ENCODE results near the gene CCDC158. TPM values are rescaled to one million over a fixed set of nuclear protein-coding genes. Genes with fewer than 3 reads are reported as not detected.

Gene CCDC158
- polyA plus RNA-seq, 2 of the 4 experiments (the other 2 are of a cell fraction) = 0.06 TPM; not detected in 1

- no peaks in the 10 kb centered on the region for H3K9me3 ChIP-seq
- ATAC-seq (no peak), FAIRE-seq (no peak), DNase-seq (ENCODE audit: low read depth in 1 of 2, low spot score in 1 of 2) (no peak)
- CTCF ChIA-PET = interaction anchor here (1.0 kb wide), 1 partner anchor 57 kb away, joined by 4 read pairs; no protein-coding TSS in a partner anchor
- TF ChIP-seq ZNF302 (CRISPR knock-in tag; IDR thresholded peaks at IDR 0.05) = no peak
- no peak for TF ChIP-seq HDAC2 (IDR thresholded peaks at IDR 0.05)
- TF ChIP-seq ZSCAN20 (CRISPR knock-in tag; IDR thresholded peaks at IDR 0.05) = no peak
- no peak for TF ChIP-seq POLR2A (IDR thresholded peaks at IDR 0.05; ENCODE audit: low read length)
- no peak for TF ChIP-seq MAX (IDR thresholded peaks at IDR 0.05)
- no peak for TF ChIP-seq MYC (IDR thresholded peaks at IDR 0.05; ENCODE audit: borderline replicate concordance, low read length)
- no peak for TF ChIP-seq MAFK (IDR thresholded peaks at IDR 0.05; ENCODE audit: partially characterized antibody)
- H3K4me2 ChIP-seq = no peak overlapping the region
- peaks cover 6% of the 10 kb centered on the region; the same call in 2 of the 3 replicates for H3K4me1 ChIP-seq
- H3K27ac ChIP-seq = no peak overlapping the region
- no peak overlapping the region for H3K4me3 ChIP-seq
- POLR2A ChIA-PET = no interaction called here
- WGBS (ENCODE audit: missing lambda C conversion rate) = 89% methylated on average over 3 of the region's 3 CpGs
Measured at GRCh38 chr4:76309939-76310550, 110.9 kb downstream of the CCDC158 start.

GRCh38 chr4:76308548-76308947, 112.4 kb downstream of the CCDC158 start:
- ChIA-PET CTCF (interaction anchor here (2.1 to 4.6 kb wide), 2 partner anchors 100 to 128 kb away, joined by 5 to 34 read pairs; no protein-coding TSS in a partner anchor), POLR2A (no interaction called here)
- no peak overlapping the region for H3K4me3 ChIP-seq
- H3K27ac ChIP-seq = no peak overlapping the region
- no peak overlapping the region for H3K4me2 ChIP-seq
- DNase-seq (ENCODE audit: low read depth in 1 of 2, low spot score in 1 of 2) (no peak), FAIRE-seq (no peak), ATAC-seq (no peak)
- H3K9me3 ChIP-seq = no peaks in the 10 kb centered on the region
- TF ChIP-seq ATOH8 (CRISPR knock-in tag; IDR thresholded peaks at IDR 0.05; ENCODE audit: low read depth) (no peak), FOSL2 (IDR thresholded peaks at IDR 0.05) (no peak), FOSL2 (CRISPR knock-in tag; IDR thresholded peaks at IDR 0.05) (no peak), USF2 (IDR thresholded peaks at IDR 0.05) (no peak), HOXA7 (CRISPR knock-in tag; IDR thresholded peaks at IDR 0.05) (no peak), CBX2 (IDR thresholded peaks at IDR 0.05; ENCODE audit: borderline replicate concordance, low read depth) (no peak), EP300 (IDR thresholded peaks at IDR 0.05) (no peak), MAFK (IDR thresholded peaks at IDR 0.05; ENCODE audit: partially characterized antibody) (no peak), POLR2A (IDR thresholded peaks at IDR 0.05; ENCODE audit: low read length) (no peak), PBX3 (IDR thresholded peaks at IDR 0.05) (no peak)
- H3K4me1 ChIP-seq = peaks cover 11% of the 10 kb centered on the region; the same call in 2 of the 3 replicates
- 100% methylated on average over 4 of the region's 6 CpGs for WGBS (ENCODE audit: missing lambda C conversion rate)

GRCh38 chr4:76307660-76308014, 113.3 kb downstream of the CCDC158 start:
- Histone ChIP-seq H3K9me3 (no peaks in the 10 kb centered on the region), H3K4me2 (peak overlapping the region; percentile 86), H3K27ac (peak overlapping the region; percentile 97 to 99; a peak in 5 of 6 replicates), H3K4me3 (peak overlapping the region; percentile 93), H3K4me1 (peaks cover 15% of the 10 kb centered on the region)
- TF ChIP-seq NFE2L2 (conservative IDR thresholded peaks at IDR 0.05; ENCODE audit: low read length) = no peak
- WGBS (ENCODE audit: missing lambda C conversion rate) = 49% methylated on average over 4 of the region's 4 CpGs
- ChIA-PET CTCF (interaction anchor here (0.8 to 4.6 kb wide), 9 partner anchors 11 to 127 kb away, joined by 3 to 34 read pairs (median 6); partner anchors contain the start of gene FAM47E), POLR2A (interaction anchor here (0.9 to 1.9 kb wide), 3 partner anchors 70 to 159 kb away, joined by 3 to 8 read pairs (median 5); partner anchors contain the start of genes NUP54 and SCARB2)
- ATAC-seq (no peak), DNase-seq (ENCODE audit: low read depth in 1 of 2, low spot score in 1 of 2) (no peak), FAIRE-seq (no peak)

All from A549 (cell line).